Measurements from ENCODE around the gene ANKMY1.

DNA sequence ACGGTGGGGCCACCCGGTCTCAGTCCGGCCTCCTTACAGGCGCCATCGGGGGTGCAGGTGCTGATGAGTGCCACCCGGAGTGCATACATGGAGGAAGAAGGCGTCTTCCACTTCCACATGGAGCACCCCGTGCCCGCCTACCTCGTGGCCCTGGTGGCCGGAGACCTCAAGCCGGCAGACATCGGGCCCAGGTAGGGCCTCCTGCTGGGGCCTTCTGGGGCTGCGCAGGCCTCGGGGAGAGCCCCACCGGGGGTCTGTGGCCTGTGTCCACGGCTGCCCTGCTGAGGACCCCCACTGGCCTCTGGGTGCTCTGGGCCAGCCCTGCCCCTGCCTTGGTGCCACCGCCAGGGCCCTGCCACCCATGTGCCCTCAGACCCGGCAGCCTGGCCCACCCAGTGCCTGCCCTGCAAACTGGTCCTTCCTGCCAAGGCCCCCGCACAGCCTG, 15.3 kb upstream of the ANKMY1 start:
- TF ChIP-seq ARNTL (CRISPR knock-in tag; IDR thresholded peaks at IDR 0.05; ENCODE audit: borderline replicate concordance, low read depth) (no peak), CSDC2 (CRISPR knock-in tag; IDR thresholded peaks at IDR 0.05) (no peak), ZC3H10 (CRISPR knock-in tag; IDR thresholded peaks at IDR 0.05) (no peak), TCF4 (CRISPR knock-in tag; IDR thresholded peaks at IDR 0.05; ENCODE audit: borderline replicate concordance) (no peak), OSR1 (CRISPR knock-in tag; IDR thresholded peaks at IDR 0.05) (no peak), SNAI2 (CRISPR knock-in tag; IDR thresholded peaks at IDR 0.05) (no peak), TOX (CRISPR knock-in tag; IDR thresholded peaks at IDR 0.05; ENCODE audit: borderline replicate concordance) (no peak), ESRRG (CRISPR knock-in tag; IDR thresholded peaks at IDR 0.05) (no peak), PPARA (CRISPR knock-in tag; IDR thresholded peaks at IDR 0.05; ENCODE audit: borderline replicate concordance) (no peak)
- TF ChIP-seq, protein P1, sequence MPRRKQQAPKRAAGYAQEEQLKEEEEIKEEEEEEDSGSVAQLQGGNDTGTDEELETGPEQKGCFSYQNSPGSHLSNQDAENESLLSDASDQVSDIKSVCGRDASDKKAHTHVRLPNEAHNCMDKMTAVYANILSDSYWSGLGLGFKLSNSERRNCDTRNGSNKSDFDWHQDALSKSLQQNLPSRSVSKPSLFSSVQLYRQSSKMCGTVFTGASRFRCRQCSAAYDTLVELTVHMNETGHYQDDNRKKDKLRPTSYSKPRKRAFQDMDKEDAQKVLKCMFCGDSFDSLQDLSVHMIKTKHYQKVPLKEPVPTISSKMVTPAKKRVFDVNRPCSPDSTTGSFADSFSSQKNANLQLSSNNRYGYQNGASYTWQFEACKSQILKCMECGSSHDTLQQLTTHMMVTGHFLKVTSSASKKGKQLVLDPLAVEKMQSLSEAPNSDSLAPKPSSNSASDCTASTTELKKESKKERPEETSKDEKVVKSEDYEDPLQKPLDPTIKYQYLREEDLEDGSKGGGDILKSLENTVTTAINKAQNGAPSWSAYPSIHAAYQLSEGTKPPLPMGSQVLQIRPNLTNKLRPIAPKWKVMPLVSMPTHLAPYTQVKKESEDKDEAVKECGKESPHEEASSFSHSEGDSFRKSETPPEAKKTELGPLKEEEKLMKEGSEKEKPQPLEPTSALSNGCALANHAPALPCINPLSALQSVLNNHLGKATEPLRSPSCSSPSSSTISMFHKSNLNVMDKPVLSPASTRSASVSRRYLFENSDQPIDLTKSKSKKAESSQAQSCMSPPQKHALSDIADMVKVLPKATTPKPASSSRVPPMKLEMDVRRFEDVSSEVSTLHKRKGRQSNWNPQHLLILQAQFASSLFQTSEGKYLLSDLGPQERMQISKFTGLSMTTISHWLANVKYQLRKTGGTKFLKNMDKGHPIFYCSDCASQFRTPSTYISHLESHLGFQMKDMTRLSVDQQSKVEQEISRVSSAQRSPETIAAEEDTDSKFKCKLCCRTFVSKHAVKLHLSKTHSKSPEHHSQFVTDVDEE (CRISPR knock-in tag; IDR thresholded peaks at IDR 0.05) = no peak
